Measurements from ENCODE around the gene BMPR1B. TPM values are rescaled to one million over a fixed set of nuclear protein-coding genes. Genes with fewer than 3 reads are reported as not detected.

BMPR1B gene
- total RNA-seq, 6 experiments from 2014 or later = 0.31 to 1.6 (median 0.62) TPM

GRCh38 chr4:94929696-94930095 lies 171.9 kb downstream of the BMPR1B start:
- ATAC-seq = no peak

GRCh38 chr4:94931626-94932025 lies 173.9 kb downstream of the BMPR1B start:
- DNase-seq (no peak), ATAC-seq (no peak)
- H3K27ac ChIP-seq = no peak overlapping the region
- no peaks in the 10 kb centered on the region for H3K9me3 ChIP-seq
- no peaks in the 10 kb centered on the region for H3K27me3 ChIP-seq
- intact Hi-C loops (cut with DNase I) = no loop called here
- H3K36me3 ChIP-seq = no peaks in the 10 kb centered on the region
- no peaks in the 10 kb centered on the region for H3K4me1 ChIP-seq
- no peak for TF ChIP-seq CTCF (IDR thresholded peaks at IDR 0.05)
- no peak for TF ChIP-seq POLR2A (IDR thresholded peaks at IDR 0.05)
- no peak overlapping the region for H3K4me3 ChIP-seq
- 62% methylated on average over 7 of the region's 7 CpGs for WGBS (ENCODE audit: insufficient coverage, low coverage, low lambda C conversion rate, missing lambda C conversion rate)

More at GRCh38 chr4:94929696-94930095, 171.9 kb downstream of the BMPR1B start:
- no peaks in the 10 kb centered on the region for H3K27me3 ChIP-seq
- no peaks in the 10 kb centered on the region for H3K36me3 ChIP-seq
- no peak for DNase-seq
- H3K9me3 ChIP-seq = no peaks in the 10 kb centered on the region
- H3K27ac ChIP-seq = no peak overlapping the region
- TF ChIP-seq POLR2A (IDR thresholded peaks at IDR 0.05) (no peak), CTCF (IDR thresholded peaks at IDR 0.05) (no peak)
- H3K4me1 ChIP-seq = no peaks in the 10 kb centered on the region
- intact Hi-C loops (cut with DNase I) = no loop called here
- WGBS (ENCODE audit: insufficient coverage, low coverage, low lambda C conversion rate, missing lambda C conversion rate) = 29% methylated on average over 5 of the region's 5 CpGs
- H3K4me3 ChIP-seq = no peak overlapping the region

GRCh38 chr4:94932366-94932765 lies 174.6 kb downstream of the BMPR1B start:
- no peak for DNase-seq
- Histone ChIP-seq H3K9me3 (no peaks in the 10 kb centered on the region), H3K27ac (no peak overlapping the region), H3K4me3 (no peak overlapping the region), H3K36me3 (no peaks in the 10 kb centered on the region), H3K27me3 (no peaks in the 10 kb centered on the region), H3K4me1 (no peaks in the 10 kb centered on the region)
- TF ChIP-seq POLR2A (IDR thresholded peaks at IDR 0.05) (no peak), CTCF (IDR thresholded peaks at IDR 0.05) (no peak)
- intact Hi-C loops (cut with DNase I) = no loop called here
- no peak for ATAC-seq

GRCh38 chr4:94933799-94934198 lies 176.0 kb downstream of the BMPR1B start:
- no peak overlapping the region for H3K27ac ChIP-seq
- 58% methylated on average over 4 of the region's 4 CpGs for WGBS (ENCODE audit: insufficient coverage, low coverage, low lambda C conversion rate, missing lambda C conversion rate)
- TF ChIP-seq CTCF (IDR thresholded peaks at IDR 0.05) = no peak
- no peak for TF ChIP-seq POLR2A (IDR thresholded peaks at IDR 0.05)
- intact Hi-C loops (cut with DNase I) = no loop called here
- no peak for DNase-seq
- no peak for ATAC-seq
- no peaks in the 10 kb centered on the region for H3K36me3 ChIP-seq
- H3K27me3 ChIP-seq = no peaks in the 10 kb centered on the region
- no peak overlapping the region for H3K4me3 ChIP-seq
- H3K4me1 ChIP-seq = no peaks in the 10 kb centered on the region
- no peaks in the 10 kb centered on the region for H3K9me3 ChIP-seq

- no peak overlapping the region for H3K4me3 ChIP-seq
- no peaks in the 10 kb centered on the region for H3K9me3 ChIP-seq
- DNase-seq (no peak), ATAC-seq (no peak)
- H3K27ac ChIP-seq = no peak overlapping the region
- H3K27me3 ChIP-seq = no peaks in the 10 kb centered on the region
- TF ChIP-seq CTCF (IDR thresholded peaks at IDR 0.05) (no peak), POLR2A (IDR thresholded peaks at IDR 0.05) (no peak)
- H3K4me1 ChIP-seq = no peaks in the 10 kb centered on the region
- WGBS (ENCODE audit: insufficient coverage, low coverage, low lambda C conversion rate, missing lambda C conversion rate) = 71% methylated on average over 5 of the region's 5 CpGs
- H3K36me3 ChIP-seq = no peaks in the 10 kb centered on the region
- intact Hi-C loops (cut with DNase I) = no loop called here
Observed at GRCh38 chr4:94934201-94934600, 176.4 kb downstream of the BMPR1B start.

Data from right lobe of liver (tissue), 6 donors.